Fibroblast of pulmonary artery (primary cell): ENCODE data around the gene MFSD1.

ENCODE experiments used
- DNase-seq: peaks from one replicate; pipeline ENCODE4 v3.0.0-alpha.2; 2010; ENCODE audit warnings: low read depth
- H3K4me3 ChIP-seq: replicated peaks from 2 replicates; pipeline ENCODE4 v1.5.1; 2011; ENCODE audit warnings: low read depth, mild to moderate bottlenecking, control low read depth, low read length, moderate library complexity
- TF ChIP-seq, protein P1 (sequence below): IDR thresholded peaks from 2 replicates; pipeline ENCODE4 v1.5.1; 2011; ENCODE audit warnings: mild to moderate bottlenecking, control low read depth, low read length, inconsistent platforms; ENCODE audit errors: missing control alignments

The MFSD1 gene

DNA sequence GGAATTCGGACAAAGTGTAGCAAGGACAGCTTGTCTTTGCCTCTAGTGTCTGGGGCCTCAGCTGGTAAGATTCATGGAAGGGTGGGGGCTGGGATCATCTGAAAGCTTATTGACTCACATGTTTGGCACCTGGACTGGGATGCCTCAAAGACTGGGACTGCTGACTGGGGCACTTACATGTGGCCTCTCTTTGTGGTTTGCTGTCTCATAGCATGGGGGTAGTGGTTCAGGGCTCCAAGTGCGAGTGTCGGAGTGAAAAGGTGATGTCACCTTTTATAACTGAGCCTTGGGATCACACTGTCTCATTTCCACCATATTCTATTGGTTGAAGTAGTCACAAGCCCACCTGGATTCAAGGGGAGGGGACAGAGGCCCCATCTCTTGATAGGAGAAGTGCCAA lies 6.8 kb downstream of the MFSD1 start:
- H3K4me3 ChIP-seq: no peak overlapping the region
- DNase-seq: peak; percentile 23
- TF ChIP-seq, protein P1, sequence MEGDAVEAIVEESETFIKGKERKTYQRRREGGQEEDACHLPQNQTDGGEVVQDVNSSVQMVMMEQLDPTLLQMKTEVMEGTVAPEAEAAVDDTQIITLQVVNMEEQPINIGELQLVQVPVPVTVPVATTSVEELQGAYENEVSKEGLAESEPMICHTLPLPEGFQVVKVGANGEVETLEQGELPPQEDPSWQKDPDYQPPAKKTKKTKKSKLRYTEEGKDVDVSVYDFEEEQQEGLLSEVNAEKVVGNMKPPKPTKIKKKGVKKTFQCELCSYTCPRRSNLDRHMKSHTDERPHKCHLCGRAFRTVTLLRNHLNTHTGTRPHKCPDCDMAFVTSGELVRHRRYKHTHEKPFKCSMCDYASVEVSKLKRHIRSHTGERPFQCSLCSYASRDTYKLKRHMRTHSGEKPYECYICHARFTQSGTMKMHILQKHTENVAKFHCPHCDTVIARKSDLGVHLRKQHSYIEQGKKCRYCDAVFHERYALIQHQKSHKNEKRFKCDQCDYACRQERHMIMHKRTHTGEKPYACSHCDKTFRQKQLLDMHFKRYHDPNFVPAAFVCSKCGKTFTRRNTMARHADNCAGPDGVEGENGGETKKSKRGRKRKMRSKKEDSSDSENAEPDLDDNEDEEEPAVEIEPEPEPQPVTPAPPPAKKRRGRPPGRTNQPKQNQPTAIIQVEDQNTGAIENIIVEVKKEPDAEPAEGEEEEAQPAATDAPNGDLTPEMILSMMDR: no peak

DNA sequence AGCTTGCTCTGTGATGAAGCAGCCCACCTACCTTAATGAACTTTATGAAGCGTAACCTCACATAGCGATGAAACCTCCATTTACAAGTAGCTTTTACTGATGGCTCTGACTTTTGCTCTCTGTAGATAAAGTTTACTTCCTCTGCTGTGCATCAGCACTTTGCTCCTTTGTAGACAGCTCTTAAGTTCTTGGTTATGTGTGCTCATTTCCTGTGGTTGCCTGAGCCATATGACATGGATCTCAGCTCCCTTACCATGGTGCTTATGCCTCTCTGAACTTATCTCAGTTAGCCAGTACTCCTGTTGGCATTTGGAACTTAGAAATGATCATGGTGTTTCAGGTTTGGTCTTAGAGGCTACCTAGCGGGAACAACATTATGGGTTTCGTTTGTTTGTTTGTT lies 7.8 kb downstream of the MFSD1 start:
- no peak for DNase-seq
- TF ChIP-seq, protein P1: no peak
- H3K4me3 ChIP-seq: no peak overlapping the region

DNA sequence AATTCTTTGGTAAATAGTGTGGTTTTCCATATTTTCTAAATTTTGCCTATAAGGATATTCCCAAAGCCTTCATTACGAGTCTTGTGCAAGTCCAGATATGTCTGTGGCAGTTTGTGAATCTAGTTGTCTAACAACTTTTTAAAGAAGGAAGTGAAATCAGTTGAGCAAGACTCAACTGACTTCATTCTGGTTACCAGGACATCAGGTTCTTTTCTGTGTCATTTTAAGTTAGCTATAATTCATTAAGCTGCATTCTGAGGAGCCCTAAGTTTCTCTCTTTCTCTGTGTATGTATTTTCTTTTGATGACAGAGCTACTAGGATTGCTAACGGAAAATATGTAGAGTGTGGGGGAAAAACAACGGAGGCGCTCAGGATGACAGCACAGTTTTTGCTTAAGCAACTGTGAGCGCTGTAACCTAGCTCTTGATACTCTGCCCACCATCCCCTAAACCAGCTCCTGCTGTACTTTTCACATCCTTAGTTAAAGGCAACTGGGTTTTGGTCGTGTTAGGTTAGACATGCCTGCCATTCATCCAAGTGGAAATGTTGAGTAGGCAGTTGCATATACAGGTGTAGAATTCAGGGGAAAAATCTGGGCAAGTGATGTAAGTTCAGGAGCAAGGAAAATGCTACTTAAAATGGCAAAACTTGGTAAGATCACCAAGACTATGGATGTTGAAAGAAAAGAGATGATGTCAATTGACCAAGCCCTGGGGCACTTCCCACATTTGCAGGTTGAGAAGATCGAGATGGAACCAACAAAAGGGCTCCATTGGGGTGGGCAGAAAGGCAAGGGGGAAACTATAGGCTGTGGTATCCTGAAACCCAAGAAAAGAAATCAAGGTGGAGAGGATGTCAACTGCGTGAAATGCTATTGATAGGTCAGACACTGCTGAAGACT lies 9.2 kb downstream of the MFSD1 start:
- no peak overlapping the region for H3K4me3 ChIP-seq
- DNase-seq: no peak
- TF ChIP-seq, protein P1: no peak

DNA sequence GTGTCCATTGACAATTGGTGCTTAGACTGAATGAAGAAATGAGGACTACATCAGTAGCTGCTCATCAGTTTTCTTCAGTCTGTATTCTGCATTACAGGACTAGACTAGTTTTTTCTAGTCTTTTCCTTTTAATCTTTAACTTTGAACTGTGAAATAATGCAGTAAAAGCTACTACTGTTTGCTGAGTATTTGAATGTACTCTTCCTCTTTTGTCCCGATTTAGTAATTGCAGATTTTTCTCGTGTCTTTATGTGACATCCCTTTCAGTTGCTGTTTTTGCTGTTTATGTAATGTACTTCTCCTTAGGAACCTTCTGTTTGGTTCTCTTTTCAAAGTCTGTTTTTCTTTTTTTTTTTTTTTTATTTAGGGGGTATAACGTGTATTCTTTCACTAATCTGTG lies 17.4 kb downstream of the MFSD1 start:
- H3K4me3 ChIP-seq: no peak overlapping the region
- TF ChIP-seq, protein P1: no peak
- no peak for DNase-seq

DNA sequence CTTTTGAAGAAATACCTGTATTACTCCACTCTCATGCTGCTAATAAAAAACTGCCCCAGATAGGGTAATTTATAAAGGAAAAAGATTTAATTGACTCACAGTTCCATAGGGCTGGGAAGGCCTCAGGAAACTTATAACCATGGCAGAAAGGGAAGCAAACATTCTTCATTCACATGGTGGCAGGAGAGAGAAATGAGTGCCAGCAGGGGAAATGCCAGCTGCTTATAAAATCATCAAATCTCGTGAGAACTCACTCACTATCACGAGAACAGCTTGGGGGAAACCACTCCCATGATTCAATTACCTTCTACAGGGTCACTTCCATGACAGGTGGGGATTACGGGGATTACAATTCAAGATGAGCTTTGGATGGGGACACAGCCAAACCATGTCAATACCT lies 18.7 kb downstream of the MFSD1 start:
- no peak for DNase-seq
- TF ChIP-seq, protein P1: no peak
- no peak overlapping the region for H3K4me3 ChIP-seq

DNA sequence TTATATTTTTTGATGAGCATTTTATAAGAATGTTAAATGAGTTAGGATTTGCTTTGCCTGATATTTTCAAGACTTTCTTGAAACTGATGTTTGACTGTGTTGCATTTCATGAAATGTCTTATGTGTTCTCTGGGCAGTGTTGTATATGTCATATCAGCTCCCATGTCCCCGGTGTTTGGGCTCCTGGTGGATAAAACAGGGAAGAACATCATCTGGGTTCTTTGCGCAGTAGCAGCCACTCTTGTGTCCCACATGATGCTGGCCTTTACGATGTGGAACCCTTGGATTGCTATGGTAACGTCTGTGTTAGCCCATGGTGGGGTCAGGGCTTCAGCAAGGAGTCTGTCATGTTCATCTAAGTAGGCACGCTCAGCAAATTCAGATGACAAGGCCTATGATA lies 20.0 kb downstream of the MFSD1 start:
- TF ChIP-seq, protein P1: no peak
- no peak overlapping the region for H3K4me3 ChIP-seq
- DNase-seq: no peak

DNA sequence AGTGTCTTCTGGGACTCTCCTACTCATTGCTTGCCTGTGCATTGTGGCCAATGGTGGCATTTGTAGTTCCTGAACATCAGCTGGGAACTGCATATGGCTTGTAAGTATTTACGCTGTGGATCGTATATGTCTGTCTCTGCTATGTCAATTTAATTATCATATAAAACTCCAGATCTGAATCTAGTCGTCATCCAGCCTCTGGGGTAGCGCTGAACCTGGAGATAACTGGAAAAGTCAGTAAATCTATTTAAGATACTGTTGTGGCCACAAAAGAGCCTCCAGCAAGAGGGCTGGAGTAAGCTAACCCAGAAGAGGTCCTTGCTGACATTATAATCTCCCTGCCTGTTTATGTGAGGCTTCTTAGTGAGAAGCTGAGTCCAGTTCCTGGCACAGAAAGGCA lies 21.6 kb downstream of the MFSD1 start:
- no peak overlapping the region for H3K4me3 ChIP-seq
- no peak for DNase-seq

More for the DNA sequence above, 21.6 kb downstream of the MFSD1 start:
- TF ChIP-seq, protein P1: no peak
